ENCODE results near the gene FMC1.
"Not testable (repeated sequence)": the region's sequence is repeated elsewhere in the genome, so short reads cannot be mapped to it uniquely, and the experiment has no call there.

FMC1 gene

GRCh38 chr7:139340037-139340807, 915 bp upstream of the FMC1 start:
- peak; percentile 100 for DNase-seq (ENCODE audit: low spot score)

- DNase-seq (ENCODE audit: low spot score) = peak; percentile 71
These were observed 404 bp upstream of the FMC1 start for GRCh38 chr7:139340808-139341057.

- peak; percentile 93 for DNase-seq (ENCODE audit: low spot score)
These were observed 664 bp downstream of the FMC1 start for GRCh38 chr7:139341776-139342226.

- DNase-seq (ENCODE audit: low spot score) = no peak
These were observed 3.9 kb downstream of the FMC1 start for GRCh38 chr7:139345042-139345441.

- DNase-seq (ENCODE audit: low spot score) = no peak
These were observed 9.9 kb downstream of the FMC1 start for GRCh38 chr7:139351027-139351426.

GRCh38 chr7:139354729-139355128, 13.6 kb downstream of the FMC1 start:
- no peak for DNase-seq (ENCODE audit: low spot score)

GRCh38 chr7:139355320-139355719, 14.2 kb downstream of the FMC1 start:
- DNase-seq (ENCODE audit: low spot score) = no peak

- DNase-seq (ENCODE audit: low spot score) = not testable (repeated sequence)
These were observed 16.8 kb downstream of the FMC1 start for GRCh38 chr7:139357729-139358506.

- DNase-seq (ENCODE audit: low spot score) = no peak
These were observed 17.6 kb downstream of the FMC1 start for GRCh38 chr7:139358541-139359365.

- peak; percentile 99 for DNase-seq (ENCODE audit: low spot score)
These were observed 18.5 kb downstream of the FMC1 start, which contains the start of gene LUC7L2 for GRCh38 chr7:139359366-139360209. LUC7L2 (plus strand) TSS chr7:139359894; CDS start chr7:139360262, 368 bp downstream.

GRCh38 chr7:139360210-139360947, 19.2 kb downstream of the FMC1 start:
- DNase-seq (ENCODE audit: low spot score) = peak; percentile 98

- DNase-seq (ENCODE audit: low spot score) = no peak
These were observed 19.8 kb downstream of the FMC1 start for GRCh38 chr7:139360948-139361307.

- no peak for DNase-seq (ENCODE audit: low spot score)
These were observed 20.4 kb downstream of the FMC1 start for GRCh38 chr7:139361523-139361922.

GRCh38 chr7:139362302-139362701, 21.2 kb downstream of the FMC1 start:
- DNase-seq (ENCODE audit: low spot score) = peak; percentile 47

GRCh38 chr7:139362981-139363380, 21.8 kb downstream of the FMC1 start:
- peak; percentile 54 for DNase-seq (ENCODE audit: low spot score)

- no peak for DNase-seq (ENCODE audit: low spot score)
These were observed 24.2 kb downstream of the FMC1 start for GRCh38 chr7:139365336-139365735.

- DNase-seq (ENCODE audit: low spot score) = no peak
These were observed 25.3 kb downstream of the FMC1 start for GRCh38 chr7:139366400-139366799.

- no peak for DNase-seq (ENCODE audit: low spot score)
These were observed 26.5 kb downstream of the FMC1 start for GRCh38 chr7:139367438-139368155.

GRCh38 chr7:139370301-139370942, 29.3 kb downstream of the FMC1 start:
- DNase-seq (ENCODE audit: low spot score) = no peak

- DNase-seq (ENCODE audit: low spot score) = no peak
These were observed 29.8 kb downstream of the FMC1 start for GRCh38 chr7:139370943-139371313.
